HepG2 (cell line): ENCODE data around the gene CACNA2D1. TPM values are rescaled to one million over a fixed set of nuclear protein-coding genes. Genes with fewer than 3 reads are reported as not detected.

Experiments
- ATAC-seq: fragments of 200-7000 bp; cut with Tn5 transposase; 3 replicates; pipeline ENCODE4 v1.9.1; 2020; ENCODE audit warnings: mild to moderate bottlenecking, moderate library complexity
- BruUV-seq: library from RNA; stranded (reverse); fragments of 400-500 nt; replicated peaks from 2 replicates; lab custom pipeline; 2021; lab: Mats Ljungman, UMichigan
- CTCF ChIA-PET: fragments of 300-600 bp; formaldehyde crosslinking; extraction: SDS; loops from one replicate; lab custom pipeline; 2021; ENCODE audit warnings: low total read pairs, inconsistent platforms, low intra/inter-chr PET ratio; lab: Yijun Ruan, JAX
- POLR2A ChIA-PET: fragments of 350-600 bp; sonication (Branson Sonifier 250); formaldehyde crosslinking; loops from one replicate; lab custom pipeline; 2020; ENCODE audit warnings: antibody characterized with exemption, inconsistent platforms; lab: Yijun Ruan, JAX
- DNase-seq: peaks from one replicate; pipeline ENCODE4 v3.0.0-alpha.2; 2015; ENCODE audit warnings: low spot score
- FAIRE-seq: peaks from 3 replicates; lab custom pipeline; 2011; peaks lifted over from hg19 to GRCh38; lab: Jason Lieb, UNC
- H2AFZ ChIP-seq: one replicate; pipeline ENCODE4 v1.6.1; 2011; ENCODE audit warnings: low read length, inconsistent platforms
- H3K27ac ChIP-seq: fragments of 300-600 bp; 3 replicates; pipeline ENCODE4 v1.8.0; 2011; ENCODE audit warnings: mixed run types, mild to moderate bottlenecking, mixed read lengths, low read length, inconsistent platforms; ENCODE audit not compliant: insufficient read depth; ENCODE audit errors: extremely low read length
- H3K27me3 ChIP-seq, 2 experiments: fragments of 200-600 bp in 1 of 2; 2 replicates in 1 of 2; 3 replicates in 1 of 2; pipeline versions ENCODE4 v1.6.0 to v1.8.0; 2011; ENCODE audit warnings: low read length in 2 of 2, mild to moderate bottlenecking in 2 of 2, moderate library complexity in 2 of 2, inconsistent platforms in 1 of 2; ENCODE audit not compliant: insufficient read depth in 2 of 2, control insufficient read depth in 1 of 2
- H3K36me3 ChIP-seq, 2 experiments: fragments of 200-600 bp in 1 of 2; replicated peaks in 1 of 2; 2 replicates in 1 of 2; 3 replicates in 1 of 2; pipeline versions ENCODE4 v1.5.1 to v1.8.0; 2011; ENCODE audit warnings: low read length in 2 of 2, inconsistent platforms in 1 of 2; ENCODE audit not compliant: insufficient read depth in 2 of 2, control insufficient read depth in 1 of 2
- H3K4me1 ChIP-seq: 2 replicates; pipeline ENCODE4 v1.5.1; 2012; ENCODE audit warnings: low read length, inconsistent platforms; ENCODE audit not compliant: insufficient read depth
- H3K4me2 ChIP-seq: 2 replicates; pipeline ENCODE4 v1.6.0; 2011; ENCODE audit warnings: low read depth, low read length, inconsistent platforms
- H3K4me3 ChIP-seq, 3 experiments: fragments of 200-600 bp in 1 of 3; sonication (generic), shearing (Covaris generic) in 1 of 3; replicated peaks in 1 of 3; 2 replicates each; pipeline ENCODE4 v1.5.1; 2011 to 2016; ENCODE audit warnings: low read length in 3 of 3, inconsistent platforms in 2 of 3, low read depth in 2 of 3, mild to moderate bottlenecking in 2 of 3, control low read depth in 1 of 3, mixed read lengths in 1 of 3; ENCODE audit not compliant: insufficient read depth in 1 of 3
- H3K79me2 ChIP-seq: one replicate; pipeline ENCODE4 v1.6.1; 2011; ENCODE audit warnings: low read length, inconsistent platforms; ENCODE audit not compliant: insufficient read depth
- H3K9ac ChIP-seq: 2 replicates; pipeline ENCODE4 v1.6.0; 2011; ENCODE audit warnings: mild to moderate bottlenecking, low read depth, low read length, inconsistent platforms; ENCODE audit not compliant: insufficient read depth
- H3K9me3 ChIP-seq: 2 replicates; pipeline ENCODE4 v1.5.1; 2012; ENCODE audit warnings: mild to moderate bottlenecking, low read length
- H4K20me1 ChIP-seq: 2 replicates; pipeline ENCODE4 v1.6.0; 2011; ENCODE audit warnings: inconsistent platforms, mild to moderate bottlenecking, low read length, moderate library complexity; ENCODE audit not compliant: insufficient read depth
- AHR ChIP-seq: IDR thresholded peaks from 2 replicates; pipeline ENCODE4 v1.6.1; 2018; ENCODE audit warnings: missing genetic modification reagents, missing compliant biosample characterization
- ATM ChIP-seq: fragments of 450-650 bp; IDR thresholded peaks from 2 replicates; pipeline ENCODE4 v1.7.1; 2017; ENCODE audit warnings: mild to moderate bottlenecking, borderline replicate concordance
- DNMT3B ChIP-seq: conservative IDR thresholded peaks from 2 replicates; pipeline ENCODE4 v1.6.1; 2016; ENCODE audit warnings: missing biosample characterization, control low read depth
- FOXK2 ChIP-seq: fragments of 450-650 bp; IDR thresholded peaks from 2 replicates; pipeline ENCODE4 v1.6.1; 2016
- HES4 ChIP-seq: sonication (generic); formaldehyde crosslinking; IDR thresholded peaks from 2 replicates; pipeline ENCODE4 v1.9.0; 2021; ENCODE audit warnings: mild to moderate bottlenecking, missing genetic modification reagents, borderline replicate concordance
- HOXD1 ChIP-seq: sonication (generic); formaldehyde crosslinking; IDR thresholded peaks from 2 replicates; pipeline ENCODE4 v1.5.0; 2020; ENCODE audit warnings: missing genetic modification reagents
- MBD4 ChIP-seq: IDR thresholded peaks from 2 replicates; pipeline ENCODE4 v1.6.1; 2012; ENCODE audit warnings: low read length, inconsistent platforms, borderline replicate concordance
- RNF2 ChIP-seq: fragments of 450-650 bp; conservative IDR thresholded peaks from 2 replicates; pipeline ENCODE4 v1.6.1; 2016; ENCODE audit warnings: low read depth
- STAG1 ChIP-seq: sonication (generic); formaldehyde crosslinking; IDR thresholded peaks from 2 replicates; pipeline ENCODE4 v1.4.0; 2020; ENCODE audit warnings: missing genetic modification reagents
- ZBTB1 ChIP-seq: sonication (generic); formaldehyde crosslinking; IDR thresholded peaks from 2 replicates; pipeline ENCODE4 v1.4.0; 2020; ENCODE audit warnings: missing genetic modification reagents, borderline replicate concordance
- ZBTB21 ChIP-seq: sonication (generic); formaldehyde crosslinking; IDR thresholded peaks from 2 replicates; pipeline ENCODE4 v1.4.0; 2020; ENCODE audit warnings: missing genetic modification reagents
- ZNF17 ChIP-seq: sonication (generic); formaldehyde crosslinking; IDR thresholded peaks from 2 replicates; pipeline ENCODE4 v1.5.0; 2020; ENCODE audit warnings: mild to moderate bottlenecking, missing genetic modification reagents
- ZNF329 ChIP-seq: sonication (generic); formaldehyde crosslinking; IDR thresholded peaks from 2 replicates; pipeline ENCODE4 v1.9.0; 2021; ENCODE audit warnings: low read depth, mild to moderate bottlenecking, missing genetic modification reagents
- ZNF335 ChIP-seq: sonication (generic); formaldehyde crosslinking; IDR thresholded peaks from 2 replicates; pipeline ENCODE4 v1.4.0; 2020; ENCODE audit warnings: missing genetic modification reagents
- WGBS: methylation state at CpG from one replicate; pipeline ENCODE4 v1.1.6; 2017; ENCODE audit warnings: low lambda C conversion rate; 5-methylcytosine and 5-hydroxymethylcytosine counted together
- in situ Hi-C: cut with HindIII; loops from 2 replicates; pipeline ENCODE4 v1.10.0; 2017; ENCODE audit warnings: low pct_unique_long_range_greater_than_20kb; ENCODE audit not compliant: extremely low pct_ligation_motif_present
- intact Hi-C: fragments of 100-400 bp; cut with micrococcal nuclease; formaldehyde crosslinking; loops from one replicate; pipeline ENCODE4 v1.10.0; 2022; ENCODE audit not compliant: unreplicated experiment
- polyA plus RNA-seq, 8 experiments: library from polyadenylated mRNA; depleted of rRNA in 3 of 8; stranded (reverse) in 7 of 8; unstranded in 1 of 8; fragments of >200 nt; fragmentation: Illumina TruSeq in 4 of 8; extraction: Trizol in 4 of 8; gene quantifications; 2 replicates each; pipeline versions ENCODE4 v1.2.1 to v1.2.3, GENCODE V29; 2011 to 2016; ENCODE audit warnings: low read depth in 4 of 8, missing spikeins in 1 of 8, mixed read lengths in 1 of 8; ENCODE audit not compliant: insufficient read depth in 1 of 8
- total RNA-seq, 5 experiments: library from RNA; depleted of rRNA; stranded (reverse); fragments of >200 nt; fragmentation: Illumina TruSeq; extraction: Trizol; gene quantifications; 2 replicates each; pipeline ENCODE4 v1.2.3, GENCODE V29; 2016; ENCODE audit warnings: low read depth in 1 of 5
- TF ChIP-seq, protein P1 (sequence below): sonication (generic); formaldehyde crosslinking; IDR thresholded peaks from 2 replicates; pipeline ENCODE4 v1.5.0; 2020; ENCODE audit warnings: missing genetic modification reagents, mild to moderate bottlenecking, borderline replicate concordance
- TF ChIP-seq, protein P2 (sequence below): sonication (generic); formaldehyde crosslinking; IDR thresholded peaks from 2 replicates; pipeline ENCODE4 v1.4.0; 2020; ENCODE audit warnings: missing genetic modification reagents
- TF ChIP-seq, protein P3 (sequence below): sonication (generic); formaldehyde crosslinking; IDR thresholded peaks from 2 replicates; pipeline ENCODE4 v1.4.0; 2020; ENCODE audit warnings: missing genetic modification reagents, borderline replicate concordance
- TF ChIP-seq, protein P4 (sequence below): sonication (generic); formaldehyde crosslinking; IDR thresholded peaks from 2 replicates; pipeline ENCODE4 v1.4.0; 2020; ENCODE audit warnings: missing genetic modification reagents
- TF ChIP-seq, protein P5 (sequence below): sonication (generic); formaldehyde crosslinking; IDR thresholded peaks from 2 replicates; pipeline ENCODE4 v1.5.0; 2020; ENCODE audit warnings: missing genetic modification reagents

The CACNA2D1 gene
- total and polyA plus RNA-seq, 2 of the 13 experiments (the other 11 are each of a cell fraction or from before 2014, with no cell fraction given) = not detected

DNA sequence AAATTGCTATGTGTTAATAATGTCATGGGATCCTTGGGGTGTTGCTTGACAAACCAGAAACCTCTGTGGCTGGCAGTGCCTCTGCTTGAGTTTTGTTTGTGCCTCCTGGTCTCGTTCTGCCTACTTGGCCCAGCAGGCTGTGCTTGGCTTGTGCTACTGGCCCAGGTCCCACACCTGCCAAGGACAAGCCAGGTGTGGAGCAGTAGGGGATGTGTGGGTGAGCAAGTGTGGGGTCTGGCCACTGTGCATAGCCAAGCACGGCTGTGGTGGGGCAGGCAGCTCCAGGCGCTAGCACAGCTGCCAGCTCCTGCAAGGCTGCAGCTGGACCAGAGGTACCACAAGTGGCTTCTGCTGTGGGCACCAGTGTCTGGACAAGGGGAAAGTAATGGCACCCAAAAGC, 524.1 kb downstream of the CACNA2D1 start:
- in situ Hi-C loops (no loop called here), intact Hi-C loops (no loop called here)
- no peaks in the 10 kb centered on the region for H3K27me3 ChIP-seq
- H3K79me2 ChIP-seq = no peaks in the 10 kb centered on the region
- H3K4me3 ChIP-seq = no peak overlapping the region
- H3K9ac ChIP-seq = no peak overlapping the region
- DNase-seq (no peak), FAIRE-seq (no peak), ATAC-seq (no peak)
- TF ChIP-seq ZNF17 (CRISPR knock-in tag) (no peak), ZNF329 (CRISPR knock-in tag) (no peak), RNF2 (no peak), DNMT3B (no peak), STAG1 (CRISPR knock-in tag) (no peak), ZBTB1 (CRISPR knock-in tag) (no peak), HOXD1 (CRISPR knock-in tag) (no peak), ATM (no peak), ZBTB21 (CRISPR knock-in tag) (no peak), MBD4 (no peak), AHR (no peak), ZNF335 (CRISPR knock-in tag) (no peak), HES4 (CRISPR knock-in tag) (no peak), FOXK2 (no peak)
- TF ChIP-seq, protein P1, sequence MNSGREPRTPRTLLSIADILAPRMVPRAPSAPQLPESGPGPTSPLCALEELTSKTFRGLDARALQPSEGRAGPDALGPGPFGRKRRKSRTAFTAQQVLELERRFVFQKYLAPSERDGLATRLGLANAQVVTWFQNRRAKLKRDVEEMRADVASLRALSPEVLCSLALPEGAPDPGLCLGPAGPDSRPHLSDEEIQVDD (CRISPR knock-in tag) = no peak
- TF ChIP-seq, protein P2, sequence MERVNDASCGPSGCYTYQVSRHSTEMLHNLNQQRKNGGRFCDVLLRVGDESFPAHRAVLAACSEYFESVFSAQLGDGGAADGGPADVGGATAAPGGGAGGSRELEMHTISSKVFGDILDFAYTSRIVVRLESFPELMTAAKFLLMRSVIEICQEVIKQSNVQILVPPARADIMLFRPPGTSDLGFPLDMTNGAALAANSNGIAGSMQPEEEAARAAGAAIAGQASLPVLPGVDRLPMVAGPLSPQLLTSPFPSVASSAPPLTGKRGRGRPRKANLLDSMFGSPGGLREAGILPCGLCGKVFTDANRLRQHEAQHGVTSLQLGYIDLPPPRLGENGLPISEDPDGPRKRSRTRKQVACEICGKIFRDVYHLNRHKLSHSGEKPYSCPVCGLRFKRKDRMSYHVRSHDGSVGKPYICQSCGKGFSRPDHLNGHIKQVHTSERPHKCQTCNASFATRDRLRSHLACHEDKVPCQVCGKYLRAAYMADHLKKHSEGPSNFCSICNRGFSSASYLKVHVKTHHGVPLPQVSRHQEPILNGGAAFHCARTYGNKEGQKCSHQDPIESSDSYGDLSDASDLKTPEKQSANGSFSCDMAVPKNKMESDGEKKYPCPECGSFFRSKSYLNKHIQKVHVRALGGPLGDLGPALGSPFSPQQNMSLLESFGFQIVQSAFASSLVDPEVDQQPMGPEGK = no peak
- TF ChIP-seq, protein P3, sequence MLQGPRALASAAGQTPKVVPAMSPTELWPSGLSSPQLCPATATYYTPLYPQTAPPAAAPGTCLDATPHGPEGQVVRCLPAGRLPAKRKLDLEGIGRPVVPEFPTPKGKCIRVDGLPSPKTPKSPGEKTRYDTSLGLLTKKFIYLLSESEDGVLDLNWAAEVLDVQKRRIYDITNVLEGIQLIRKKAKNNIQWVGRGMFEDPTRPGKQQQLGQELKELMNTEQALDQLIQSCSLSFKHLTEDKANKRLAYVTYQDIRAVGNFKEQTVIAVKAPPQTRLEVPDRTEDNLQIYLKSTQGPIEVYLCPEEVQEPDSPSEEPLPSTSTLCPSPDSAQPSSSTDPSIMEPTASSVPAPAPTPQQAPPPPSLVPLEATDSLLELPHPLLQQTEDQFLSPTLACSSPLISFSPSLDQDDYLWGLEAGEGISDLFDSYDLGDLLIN (CRISPR knock-in tag) = no peak
- TF ChIP-seq, protein P4, sequence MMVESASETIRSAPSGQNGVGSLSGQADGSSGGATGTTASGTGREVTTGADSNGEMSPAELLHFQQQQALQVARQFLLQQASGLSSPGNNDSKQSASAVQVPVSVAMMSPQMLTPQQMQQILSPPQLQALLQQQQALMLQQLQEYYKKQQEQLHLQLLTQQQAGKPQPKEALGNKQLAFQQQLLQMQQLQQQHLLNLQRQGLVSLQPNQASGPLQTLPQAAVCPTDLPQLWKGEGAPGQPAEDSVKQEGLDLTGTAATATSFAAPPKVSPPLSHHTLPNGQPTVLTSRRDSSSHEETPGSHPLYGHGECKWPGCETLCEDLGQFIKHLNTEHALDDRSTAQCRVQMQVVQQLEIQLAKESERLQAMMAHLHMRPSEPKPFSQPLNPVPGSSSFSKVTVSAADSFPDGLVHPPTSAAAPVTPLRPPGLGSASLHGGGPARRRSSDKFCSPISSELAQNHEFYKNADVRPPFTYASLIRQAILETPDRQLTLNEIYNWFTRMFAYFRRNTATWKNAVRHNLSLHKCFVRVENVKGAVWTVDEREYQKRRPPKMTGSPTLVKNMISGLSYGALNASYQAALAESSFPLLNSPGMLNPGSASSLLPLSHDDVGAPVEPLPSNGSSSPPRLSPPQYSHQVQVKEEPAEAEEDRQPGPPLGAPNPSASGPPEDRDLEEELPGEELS (CRISPR knock-in tag) = no peak
- TF ChIP-seq, protein P5, sequence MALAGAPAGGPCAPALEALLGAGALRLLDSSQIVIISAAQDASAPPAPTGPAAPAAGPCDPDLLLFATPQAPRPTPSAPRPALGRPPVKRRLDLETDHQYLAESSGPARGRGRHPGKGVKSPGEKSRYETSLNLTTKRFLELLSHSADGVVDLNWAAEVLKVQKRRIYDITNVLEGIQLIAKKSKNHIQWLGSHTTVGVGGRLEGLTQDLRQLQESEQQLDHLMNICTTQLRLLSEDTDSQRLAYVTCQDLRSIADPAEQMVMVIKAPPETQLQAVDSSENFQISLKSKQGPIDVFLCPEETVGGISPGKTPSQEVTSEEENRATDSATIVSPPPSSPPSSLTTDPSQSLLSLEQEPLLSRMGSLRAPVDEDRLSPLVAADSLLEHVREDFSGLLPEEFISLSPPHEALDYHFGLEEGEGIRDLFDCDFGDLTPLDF = no peak
- BruUV-seq = no TSS peak
- H3K4me2 ChIP-seq = no peak overlapping the region
- WGBS = 0% methylated on average over 2 of the region's 3 CpGs
- H3K9me3 ChIP-seq = no peaks in the 10 kb centered on the region
- H3K4me1 ChIP-seq = no peaks in the 10 kb centered on the region
- no peak overlapping the region for H3K27ac ChIP-seq
- H2AFZ ChIP-seq = no peak overlapping the region
- POLR2A ChIA-PET = no interaction called here
- H3K36me3 ChIP-seq = no peaks in the 10 kb centered on the region
- CTCF ChIA-PET = no interaction called here
- no peaks in the 10 kb centered on the region for H4K20me1 ChIP-seq
